GM12873 (cell line): ENCODE measurements around the gene PPL.

Experiments used
- CTCF ChIP-seq: IDR thresholded peaks from 2 replicates; pipeline ENCODE4 v1.5.1; 2012; ENCODE audit warnings: low read depth, mild to moderate bottlenecking, moderate library complexity, low read length, control low read depth; ENCODE audit not compliant: insufficient read depth; ENCODE audit errors: missing control alignments

The PPL gene

GRCh38 chr16:4874666-4875065 lies 62.3 kb downstream of the PPL start:
- TF ChIP-seq CTCF: no peak

GRCh38 chr16:4873091-4873490 lies 63.9 kb downstream of the PPL start:
- no peak for TF ChIP-seq CTCF

GRCh38 chr16:4871071-4871470 lies 65.9 kb downstream of the PPL start:
- TF ChIP-seq CTCF: no peak

GRCh38 chr16:4870138-4870671 lies 66.7 kb downstream of the PPL start:
- TF ChIP-seq CTCF: no peak

GRCh38 chr16:4869147-4869805 lies 67.7 kb downstream of the PPL start:
- no peak for TF ChIP-seq CTCF

GRCh38 chr16:4868535-4868934 lies 68.4 kb downstream of the PPL start:
- no peak for TF ChIP-seq CTCF

GRCh38 chr16:4868026-4868425 lies 68.9 kb downstream of the PPL start:
- TF ChIP-seq CTCF: no peak
